CD4-positive, alpha-beta T cell treated with Interleukin-17A for 4 hours (primary cell): ENCODE measurements around the gene OR2C3.
"Not testable (repeated sequence)": the region's sequence is repeated elsewhere in the genome, so short reads cannot be mapped to it uniquely, and the experiment has no call there.

Experiments
- DNase-seq: peaks from one replicate; pipeline ENCODE4 v3.0.0-alpha.2; 2020; ENCODE audit warnings: mixed read lengths

The OR2C3 gene

DNA sequence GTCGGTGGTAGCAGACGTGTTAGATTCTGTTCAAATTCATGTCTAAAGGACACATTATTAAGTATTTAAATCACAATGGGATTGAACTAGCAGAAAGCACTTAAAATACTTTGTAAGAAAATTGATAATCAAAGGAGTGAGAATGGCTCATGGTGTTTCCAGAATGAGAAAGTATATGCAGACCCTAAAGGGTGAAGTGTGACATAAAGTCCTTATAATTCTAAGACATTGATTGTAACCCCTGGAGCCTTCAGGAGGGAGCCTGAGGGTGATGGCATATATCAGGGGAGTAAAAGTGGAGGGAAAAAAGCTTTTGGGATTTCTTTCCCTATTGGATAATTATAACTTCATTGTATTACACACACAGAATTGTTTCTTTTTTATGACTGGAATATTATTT lies at the start of gene OR2C3:
OR2C3 (minus strand) TSS at position 101 of the 400 bp plus-strand sequence. CDS start 3,929 bp downstream, outside the sequence.
- DNase-seq: no peak

DNA sequence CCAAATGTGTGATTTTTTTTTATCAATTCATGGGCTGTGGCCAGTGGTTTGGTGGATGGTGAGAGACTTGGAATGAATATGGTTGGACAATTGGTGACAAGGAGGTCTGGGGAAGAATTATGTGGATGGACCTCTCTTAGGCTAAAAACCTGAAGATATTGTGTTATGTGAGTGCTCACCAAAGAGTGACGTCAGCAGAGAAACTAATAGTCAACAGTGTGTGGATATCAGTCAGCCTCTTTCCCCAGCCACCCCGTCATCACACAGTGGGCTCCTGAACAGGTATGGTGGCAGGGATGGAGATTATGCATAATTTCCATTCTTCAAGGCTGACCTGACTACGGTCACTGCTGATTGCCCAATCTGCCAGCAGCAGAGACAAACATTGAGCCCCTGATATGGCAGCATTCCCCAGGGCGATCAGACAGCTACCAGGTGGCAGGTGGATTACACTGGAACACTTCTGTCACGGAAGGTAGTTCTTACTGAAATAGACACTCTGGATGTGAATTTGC lies 42.8 kb upstream of the OR2C3 start:
- DNase-seq: no peak

DNA sequence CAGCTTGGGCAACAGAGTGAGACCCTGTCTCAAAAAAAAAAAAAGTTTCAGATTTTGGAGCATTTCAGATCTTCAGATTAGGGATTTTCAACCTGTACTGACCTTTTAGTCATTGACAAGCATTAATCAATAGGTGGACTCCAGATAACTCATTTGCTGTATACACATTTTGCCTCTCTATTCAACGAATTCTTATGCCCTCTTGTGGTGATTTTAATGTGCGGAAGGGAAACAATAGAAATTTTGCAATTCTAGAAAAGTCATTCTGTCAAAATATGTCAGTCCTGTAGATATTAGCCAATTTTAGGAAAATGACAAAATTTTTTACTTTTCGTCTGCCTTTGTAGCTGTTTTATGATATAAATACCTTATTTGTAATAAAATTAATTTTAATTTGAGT lies 40.3 kb upstream of the OR2C3 start:
- DNase-seq: no peak

DNA sequence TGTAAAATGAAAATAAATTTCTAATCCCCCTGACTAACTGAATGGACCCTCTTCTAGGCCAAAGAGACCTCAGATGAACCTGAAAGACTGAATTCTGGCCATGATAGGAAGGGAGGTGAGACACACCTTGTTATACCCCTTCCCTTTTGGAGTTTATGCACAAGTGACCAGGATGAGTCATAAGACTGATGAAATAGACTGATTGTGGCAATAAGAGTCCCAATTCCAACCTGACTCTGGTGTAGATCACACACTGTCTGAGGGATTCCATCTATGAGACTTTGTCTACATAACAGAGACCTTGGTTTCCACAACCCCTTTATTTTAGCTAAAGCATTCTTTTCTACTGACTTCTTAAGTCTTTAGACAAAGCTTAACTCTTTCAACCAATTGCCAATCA lies 38.4 kb upstream of the OR2C3 start:
- no peak for DNase-seq

DNA sequence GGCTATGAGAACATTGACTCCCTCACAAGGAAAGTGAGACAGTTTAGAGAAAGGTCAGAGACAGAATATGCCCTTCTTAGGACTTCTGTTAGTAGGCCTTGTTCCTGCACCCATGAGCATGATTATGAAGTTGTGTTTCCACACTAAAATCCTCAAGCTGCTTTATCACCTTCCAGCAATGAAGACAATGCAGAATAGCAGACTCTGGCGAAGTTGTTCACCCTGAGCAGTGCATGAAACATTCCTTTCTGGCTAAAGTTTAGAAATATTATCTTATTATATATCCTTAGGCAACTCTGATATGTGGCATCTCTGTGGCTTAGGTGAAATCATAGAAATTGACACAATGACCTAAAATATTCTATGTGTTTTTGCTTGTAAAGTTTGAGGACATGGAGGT lies 38.0 kb upstream of the OR2C3 start:
- no peak for DNase-seq

DNA sequence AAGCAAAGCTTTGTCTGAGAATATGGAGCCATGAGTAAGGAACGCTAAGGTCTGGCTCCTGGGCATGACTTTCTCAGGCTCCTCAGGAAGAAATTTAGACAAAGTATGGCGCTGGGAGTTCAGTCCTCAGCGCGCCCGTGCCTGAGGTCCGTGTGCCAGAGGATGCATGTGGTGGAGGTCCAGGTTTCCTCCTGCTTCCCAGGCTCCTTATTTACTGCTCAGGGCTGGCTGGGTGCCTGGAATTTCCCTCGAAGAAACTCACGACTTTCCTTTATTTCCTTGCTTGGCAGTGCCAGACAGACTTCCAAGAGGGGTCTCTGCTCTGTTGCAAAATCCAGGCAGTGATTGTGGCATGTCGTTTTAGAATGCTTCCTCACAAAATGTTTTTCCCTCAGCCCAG lies 26.0 kb upstream of the OR2C3 start:
- no peak for DNase-seq

DNA sequence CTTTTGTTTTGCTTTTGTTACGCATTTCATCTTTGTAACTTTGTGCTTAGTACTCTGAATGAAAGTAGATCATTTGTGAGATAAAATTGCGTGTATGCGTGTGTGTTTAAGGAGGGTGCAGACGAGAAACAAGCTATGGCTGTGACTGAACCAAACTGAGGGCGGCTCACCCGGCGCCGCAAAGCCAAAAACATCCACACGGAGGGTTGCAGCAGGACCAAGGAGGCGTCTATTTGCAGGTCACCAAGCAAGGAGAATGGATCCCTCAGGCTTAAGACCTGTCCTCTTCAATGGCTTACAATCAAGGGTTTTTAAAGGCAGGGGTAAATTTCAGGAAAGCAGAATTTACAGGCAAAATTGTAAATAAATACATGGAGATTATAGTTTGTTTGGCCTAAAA lies 25.5 kb upstream of the OR2C3 start:
- no peak for DNase-seq

DNA sequence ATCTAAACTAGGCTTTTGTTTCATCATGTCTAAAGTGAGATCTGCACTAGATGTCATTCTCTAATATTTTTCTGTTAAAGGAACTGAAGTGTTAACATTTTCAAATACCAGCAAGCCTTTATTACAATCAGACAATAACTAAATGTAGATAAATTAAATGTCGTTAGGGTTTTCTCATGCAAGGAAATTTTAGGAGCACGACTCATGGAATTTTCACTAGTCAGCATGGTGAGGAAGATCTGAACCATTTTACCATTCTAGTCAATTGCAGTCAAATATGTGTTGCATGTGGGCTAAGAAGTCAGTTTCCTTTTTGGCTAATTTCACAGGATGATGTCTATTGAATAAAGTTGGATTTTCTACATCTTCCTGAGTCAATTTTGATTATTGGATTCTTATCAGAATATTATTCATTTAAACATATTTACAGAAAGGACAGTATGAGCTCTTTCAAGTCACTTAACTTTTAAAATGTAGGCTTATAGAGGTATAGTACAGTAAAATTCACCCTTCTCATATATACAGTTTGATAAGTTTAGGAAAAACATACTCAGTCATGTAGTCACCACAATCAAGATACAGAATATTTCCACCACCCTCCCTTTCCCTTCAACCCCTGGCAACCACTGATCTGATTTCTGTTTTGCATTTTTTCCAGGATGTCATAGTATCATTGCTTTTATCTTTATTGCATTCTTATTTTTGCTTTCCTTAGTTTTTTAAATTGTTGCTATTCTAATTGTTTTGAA lies 21.9 kb upstream of the OR2C3 start:
- DNase-seq: no peak

DNA sequence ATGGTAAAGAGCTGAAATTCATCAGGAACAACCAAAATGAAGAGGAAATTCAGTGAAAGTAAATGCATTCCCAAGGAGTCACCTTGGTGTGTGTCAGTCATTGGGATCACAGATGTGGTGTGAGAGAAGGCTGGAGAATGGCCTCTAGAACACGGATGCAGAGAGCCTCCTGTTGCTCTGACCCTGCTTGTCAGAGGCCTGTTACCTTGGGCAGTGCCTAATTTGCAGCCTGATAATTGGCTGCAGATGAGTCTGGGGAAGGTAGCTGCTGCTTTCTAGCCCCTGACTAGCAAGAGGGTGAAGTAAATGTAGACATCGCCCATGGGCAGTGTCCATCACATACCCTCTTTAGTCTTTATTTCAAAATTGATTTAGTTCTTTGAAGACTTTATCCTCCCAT lies 16.0 kb upstream of the OR2C3 start:
- no peak for DNase-seq

DNA sequence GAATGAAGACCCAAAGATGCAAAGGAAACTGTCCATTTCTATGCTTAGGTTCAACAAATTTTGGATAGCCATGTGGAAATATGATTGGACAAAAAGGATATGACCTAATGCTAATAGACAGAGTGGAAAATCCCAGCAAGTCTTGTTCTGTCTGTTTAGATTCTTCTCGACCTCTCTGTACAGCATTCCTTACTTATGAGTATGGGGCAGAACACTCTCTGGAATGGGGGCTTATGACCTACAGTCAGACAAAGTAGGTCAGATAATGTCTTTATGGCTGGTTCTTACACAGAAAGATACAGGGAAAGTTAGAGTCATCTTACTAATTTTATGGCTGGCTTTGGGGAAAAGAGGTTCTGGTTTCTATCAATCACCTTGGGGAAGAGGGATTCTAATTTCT lies 15.5 kb upstream of the OR2C3 start:
- no peak for DNase-seq

DNA sequence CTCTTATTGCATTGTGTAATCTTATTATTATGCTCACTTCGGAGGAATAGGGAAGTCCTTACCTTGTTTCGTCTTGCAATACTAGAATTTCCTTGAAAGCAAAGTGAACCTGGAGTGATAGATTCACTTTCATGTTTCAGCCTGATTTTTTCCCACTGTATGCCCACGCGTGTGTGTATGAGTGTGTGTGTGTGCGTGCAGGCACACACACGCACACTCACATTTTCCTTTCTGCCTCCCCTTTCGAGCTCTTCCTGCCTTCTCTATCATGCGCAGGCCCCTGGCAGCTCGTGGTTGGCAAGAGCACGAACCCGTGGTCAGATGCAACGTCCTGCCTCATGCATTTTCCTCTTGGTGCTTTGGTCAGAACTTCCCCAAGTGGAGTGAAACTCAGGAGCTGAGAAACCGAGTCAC lies 12.5 kb upstream of the OR2C3 start, which contains the start of gene GCSAML:
GCSAML (plus strand) TSS at position 366 of the 414 bp plus-strand sequence. CDS start 58 bp downstream, outside the sequence.
- DNase-seq: no peak

DNA sequence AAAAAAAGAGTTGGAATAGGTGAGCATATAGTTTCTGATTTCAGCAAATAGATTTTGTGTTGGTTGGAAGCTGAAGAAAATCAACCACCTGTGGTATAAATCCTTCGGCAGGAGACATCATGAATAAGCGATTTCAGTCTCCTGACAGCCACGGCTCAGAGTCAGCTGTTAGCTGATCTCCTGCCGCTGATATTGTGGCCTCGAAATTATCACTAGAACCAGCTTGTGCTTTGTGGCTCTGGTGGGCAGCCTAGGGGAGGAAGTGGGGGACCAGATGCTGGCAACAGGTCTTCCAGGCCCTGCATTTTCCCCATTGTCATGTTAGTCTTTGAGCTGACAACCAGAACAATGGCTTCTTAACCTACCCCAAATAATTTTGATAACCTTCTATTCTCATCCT lies 11.9 kb upstream of the OR2C3 start:
- DNase-seq: no peak

DNA sequence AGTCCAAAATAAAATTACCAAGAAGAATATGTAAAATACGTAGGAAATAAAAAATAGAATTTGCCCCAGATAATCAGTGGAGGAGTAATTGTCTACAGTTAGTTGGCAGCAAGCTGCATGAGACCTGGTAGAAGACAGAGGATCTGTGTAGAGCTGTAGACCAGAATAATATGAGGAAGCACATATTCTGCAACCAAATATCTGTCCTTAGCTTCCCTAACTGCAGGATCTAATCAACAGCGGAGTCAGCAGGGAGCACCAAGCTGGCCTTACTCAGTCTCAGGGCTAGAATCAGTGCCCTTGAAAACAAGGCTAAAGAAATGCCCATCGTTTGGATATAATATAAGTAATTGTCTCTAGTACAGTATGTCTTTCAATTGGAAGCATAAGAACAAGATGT lies 6.6 kb upstream of the OR2C3 start:
- DNase-seq: no peak

DNA sequence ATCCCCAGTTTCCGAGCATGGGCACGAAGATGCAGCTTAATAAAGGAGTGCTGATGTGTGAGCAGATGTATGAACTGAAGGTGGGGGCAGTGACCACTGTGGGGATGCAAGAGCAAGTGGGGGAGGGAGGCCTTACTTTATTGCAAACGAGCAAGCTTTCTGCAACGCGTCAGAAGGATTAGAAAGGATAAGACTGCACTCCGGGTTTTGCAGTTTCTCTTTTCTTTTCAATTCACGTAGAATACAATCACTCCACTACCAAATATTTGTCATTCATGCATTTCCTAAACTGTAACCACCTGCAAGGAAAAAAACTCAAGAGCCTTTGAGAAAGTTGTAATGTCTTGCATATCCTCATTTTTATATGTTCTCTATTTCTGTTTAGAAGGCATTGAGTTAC lies 4.3 kb upstream of the OR2C3 start:
- no peak for DNase-seq

DNA sequence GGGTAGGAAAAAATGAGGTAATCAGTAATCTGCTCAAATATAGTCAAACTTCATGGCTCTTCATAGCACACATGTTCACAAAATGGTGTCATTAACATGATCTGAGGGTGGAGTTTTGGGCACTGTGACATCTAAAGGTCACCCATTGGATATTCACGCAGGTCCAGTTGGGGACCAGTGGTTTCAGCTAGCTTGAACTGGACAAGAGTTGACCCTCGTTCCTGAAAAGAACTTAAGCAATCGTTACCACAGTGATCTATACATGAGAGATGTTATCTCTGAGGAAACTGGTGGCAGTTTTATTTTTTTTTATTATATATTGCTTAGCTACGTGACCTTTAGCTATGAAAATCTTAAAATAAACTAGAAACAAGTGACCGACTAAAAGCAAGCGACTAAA lies 3.0 kb upstream of the OR2C3 start:
- DNase-seq: no peak

DNA sequence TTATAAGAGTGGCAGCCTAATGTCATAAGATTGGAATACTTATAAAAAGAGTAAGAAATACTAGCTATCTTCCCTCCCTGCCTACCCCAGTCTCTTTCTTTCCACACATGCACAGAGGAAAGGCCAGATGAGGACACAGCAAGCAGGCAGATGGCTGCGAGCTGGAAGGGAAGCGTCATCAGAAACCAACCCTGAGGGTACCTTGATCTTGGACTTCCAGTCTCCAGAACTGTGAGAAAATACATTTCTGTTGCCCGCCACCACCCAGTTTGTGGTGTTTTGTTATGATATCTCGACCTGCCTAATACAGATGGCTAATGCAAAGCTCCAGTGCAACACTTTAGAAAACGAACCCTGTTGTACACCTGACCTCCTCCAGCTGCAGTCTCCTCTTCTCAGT lies 2.3 kb upstream of the OR2C3 start:
- DNase-seq: no peak

DNA sequence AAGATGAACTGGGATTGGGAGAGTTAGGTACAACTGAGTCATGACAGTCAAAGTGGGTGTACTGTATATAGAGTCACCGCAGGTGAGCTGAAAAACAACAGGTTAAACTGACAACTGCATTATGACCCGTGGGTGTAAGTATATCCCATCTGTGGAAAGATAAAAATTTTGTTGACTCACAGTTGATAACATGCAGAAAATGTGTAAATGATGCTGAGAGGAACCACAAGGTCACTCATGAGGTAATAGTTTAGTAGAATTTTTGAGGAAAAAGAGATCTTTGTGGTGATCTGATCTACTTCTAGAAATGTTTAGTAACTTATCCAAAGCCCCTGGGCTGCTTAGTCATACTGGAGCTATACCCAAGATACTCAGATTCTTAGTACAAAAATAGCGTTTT lies 838 bp downstream of the OR2C3 start:
- DNase-seq: no peak

DNA sequence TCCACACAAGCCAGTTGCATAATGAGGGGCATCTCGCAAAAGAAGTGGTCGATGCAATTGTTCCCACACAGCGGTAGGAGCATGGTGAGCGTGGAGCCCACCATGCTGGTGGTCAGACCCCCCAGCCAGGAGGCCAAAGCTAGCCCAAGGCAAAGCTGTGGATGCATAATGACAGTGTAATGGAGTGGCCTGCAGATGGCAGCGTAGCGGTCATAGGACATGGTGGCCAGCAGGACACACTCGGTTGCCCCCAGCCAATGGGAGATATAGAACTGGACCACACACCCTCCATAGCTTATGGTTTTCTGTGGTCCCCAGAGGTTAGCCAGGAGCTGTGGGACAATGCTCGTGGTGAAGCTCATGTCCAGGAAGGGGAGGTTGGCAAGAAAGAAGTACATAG lies 4.3 kb downstream of the OR2C3 start:
- DNase-seq: no peak

DNA sequence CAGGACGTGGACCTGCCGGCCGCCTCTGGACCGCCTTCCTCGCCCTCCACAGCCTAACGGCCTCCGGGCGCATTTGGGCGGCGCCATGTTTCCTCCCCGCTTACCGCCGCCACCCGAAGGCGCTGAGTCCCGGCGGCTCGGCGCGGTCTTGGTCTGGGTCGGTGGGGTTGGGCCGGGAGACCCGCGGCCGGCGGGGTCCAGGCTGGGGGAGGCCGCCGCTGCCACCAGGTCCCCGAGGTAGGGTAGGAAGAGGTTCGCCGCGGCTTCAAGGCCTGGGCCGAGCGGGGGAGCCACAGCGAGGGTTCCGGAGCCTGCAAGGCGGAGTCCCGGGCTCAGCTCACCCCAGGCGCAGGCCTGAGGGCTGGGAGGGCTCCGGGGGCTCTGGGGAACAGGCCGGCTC lies 5.5 kb downstream of the OR2C3 start:
- no peak for DNase-seq

DNA sequence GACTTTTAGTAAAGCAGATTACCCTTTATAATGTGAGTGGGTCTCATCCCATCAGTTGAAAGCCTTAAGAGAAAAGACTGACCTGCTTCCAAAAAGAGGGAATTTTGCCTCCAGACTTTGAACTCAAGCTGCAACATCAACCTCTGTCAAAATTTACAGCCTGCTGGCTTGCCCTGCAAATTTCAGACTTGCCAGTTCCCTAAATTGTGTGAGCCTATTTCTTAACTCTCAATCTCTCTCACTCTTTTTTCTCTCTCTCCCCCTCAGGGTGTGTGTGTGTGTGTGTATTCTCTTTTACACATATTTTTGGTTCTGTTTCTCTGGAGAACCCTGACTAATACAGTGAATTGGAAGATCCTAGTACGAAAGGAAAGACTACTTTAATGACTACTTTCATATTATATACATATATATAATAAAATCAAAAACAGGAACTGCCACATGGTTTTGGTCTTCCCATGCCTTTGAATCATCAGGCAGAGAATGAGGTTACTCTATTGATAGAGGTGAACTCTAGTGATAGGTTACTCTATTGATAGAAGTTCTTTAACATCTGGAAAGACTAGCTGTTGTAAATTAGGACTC lies 6.4 kb downstream of the OR2C3 start:
- DNase-seq: no peak

DNA sequence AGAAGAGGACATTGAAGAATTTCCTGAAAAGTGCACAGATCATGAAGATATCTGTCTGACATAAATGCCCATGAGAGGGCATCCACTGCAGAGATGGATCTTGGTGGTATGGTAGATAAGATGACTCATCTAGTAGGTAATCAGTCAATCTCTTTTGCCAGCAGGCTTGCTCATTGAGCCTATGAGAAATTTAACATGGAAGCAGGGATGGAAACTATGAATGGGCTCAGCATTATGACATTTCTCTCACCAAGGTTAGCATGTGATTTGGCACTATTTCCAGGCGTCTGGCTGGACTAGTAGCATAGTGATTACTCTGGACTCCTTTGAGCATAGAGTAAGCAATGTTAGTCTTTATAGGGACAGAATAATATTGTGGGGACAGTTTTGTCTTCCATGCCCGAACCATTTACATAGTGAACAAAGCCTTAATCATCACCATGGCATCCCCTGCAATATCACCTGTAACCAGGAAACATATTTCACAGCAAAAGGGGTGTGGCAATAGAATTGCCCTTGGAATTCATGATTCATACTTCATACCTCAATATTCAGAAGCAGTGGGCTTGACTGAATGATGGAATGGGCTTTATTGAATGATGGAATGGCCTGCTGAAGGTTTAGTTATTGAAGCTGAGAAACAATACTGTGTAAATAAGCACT lies 7.3 kb downstream of the OR2C3 start:
- DNase-seq: no peak

DNA sequence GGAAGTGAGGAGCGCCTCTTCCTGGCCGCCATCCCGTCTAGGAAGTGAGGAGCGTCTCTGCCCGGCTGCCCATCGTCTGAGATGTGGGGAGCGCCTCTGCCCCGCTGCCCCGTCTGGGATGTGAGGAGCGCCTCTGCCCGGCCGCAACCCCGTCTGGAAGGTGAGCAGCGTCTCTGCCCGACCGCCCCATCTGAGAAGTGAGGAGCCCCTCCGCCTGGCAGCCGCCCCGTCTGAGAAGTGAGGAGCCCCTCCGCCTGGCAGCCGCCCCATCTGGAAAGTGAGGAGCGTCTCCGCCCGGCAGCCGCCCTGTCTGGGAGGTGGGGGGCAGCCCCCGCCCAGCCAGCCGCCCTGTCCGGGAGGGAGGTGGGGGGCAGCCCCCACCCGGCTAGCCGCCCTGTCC lies 14.4 kb downstream of the OR2C3 start:
- not testable (repeated sequence) for DNase-seq

DNA sequence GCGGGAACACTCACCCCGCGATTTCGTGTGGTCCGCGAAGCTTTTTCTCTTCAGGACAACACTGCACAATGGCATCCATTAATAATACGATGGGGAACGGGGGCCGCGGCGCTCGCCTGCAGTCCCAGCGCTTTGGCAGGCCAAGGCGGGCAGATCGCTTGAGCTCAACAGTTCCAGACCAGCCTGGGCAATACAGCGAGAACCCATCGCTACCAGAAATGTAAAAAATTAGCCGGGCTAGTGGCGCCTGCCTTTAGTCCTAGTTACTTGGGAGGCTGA lies 17.7 kb downstream of the OR2C3 start:
- DNase-seq: no peak
